NCI-H526 (cell line): ENCODE data around the gene OR8K3.

Experiments used
- DNase-seq, 2 experiments: peaks; one replicate each; lab custom pipeline; 2025; lab: John Stamatoyannopoulos, UW

OR8K3 gene

GRCh38 chr11:56314844-56315243, at the start of gene OR8K3:
Gene OR8K3 (plus strand): TSS chr11:56315144. CDS start chr11:56318307, 3,163 bp downstream.
- no peak for DNase-seq

GRCh38 chr11:56271092-56271491, 43.9 kb upstream of the OR8K3 start:
- DNase-seq: peak in 1 of 2 experiments; percentile 6

- DNase-seq: no peak
These were observed 41.1 kb upstream of the OR8K3 start, which contains the start of gene OR5T1 for GRCh38 chr11:56273854-56274253. Gene OR5T1 (plus strand): TSS chr11:56274154. CDS start chr11:56275639, 1,485 bp downstream.

GRCh38 chr11:56292154-56292553, 22.8 kb upstream of the OR8K3 start, which contains the start of gene OR8H1:
Gene OR8H1 (minus strand): TSS chr11:56292254. CDS start chr11:56291062, 1,192 bp downstream.
- DNase-seq: no peak

GRCh38 chr11:56296898-56297297, 18.0 kb upstream of the OR8K3 start:
- no peak for DNase-seq

GRCh38 chr11:56307836-56308235, 7.1 kb upstream of the OR8K3 start:
- DNase-seq: no peak

GRCh38 chr11:56331861-56332491, 17.0 kb downstream of the OR8K3 start:
- no peak for DNase-seq

GRCh38 chr11:56333156-56333555, 18.2 kb downstream of the OR8K3 start:
- DNase-seq: no peak

- DNase-seq: no peak
These were observed 25.3 kb downstream of the OR8K3 start for GRCh38 chr11:56340289-56340688.

GRCh38 chr11:56345739-56346138, 30.8 kb downstream of the OR8K3 start, which contains the start of gene OR8K1:
Gene OR8K1 (plus strand): TSS chr11:56346039. CDS start chr11:56346039, 0 bp downstream.
- DNase-seq: no peak

GRCh38 chr11:56353991-56354390, 39.0 kb downstream of the OR8K3 start, which contains the start of gene OR8J1:
Gene OR8J1 (plus strand): TSS chr11:56354291. CDS start chr11:56360247, 5,956 bp downstream.
- DNase-seq: no peak
